ENCODE results near the gene NARS2. TPM values are rescaled to one million over a fixed set of nuclear protein-coding genes. Genes with fewer than 3 reads are reported as not detected.

Gene NARS2
- total and polyA plus RNA-seq, 2 donors (not counting 1 experiment from before 2014, with no cell fraction given): 13.2 to 15.7 TPM

DNA sequence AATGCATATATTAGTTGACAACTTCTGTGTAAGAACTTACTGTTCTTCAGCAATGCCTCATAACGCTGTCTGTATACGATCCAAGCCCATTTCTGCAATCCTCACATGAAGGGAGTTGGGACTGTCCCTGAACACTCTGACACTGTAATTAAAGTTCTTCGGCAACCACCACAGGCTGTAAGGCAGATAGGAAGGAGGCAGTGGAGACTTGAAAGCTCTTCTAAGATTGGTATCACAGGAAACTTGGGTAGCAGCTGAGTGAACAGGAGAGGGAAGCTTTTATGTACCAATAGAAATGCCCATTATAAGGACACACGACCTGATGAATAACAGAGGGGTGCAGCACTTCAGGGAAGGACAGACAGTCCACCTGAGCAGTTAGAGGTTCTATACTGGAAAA, 145.0 kb downstream of the NARS2 start:
- Histone ChIP-seq H3K4me1 (ENCODE audit: control insufficient read depth, extremely low read depth, insufficient read depth, low read length) (peaks cover 2% of the 10 kb centered on the region), H3K4me3 (replicated peaks in 1 of 4; ENCODE audit: control extremely low read depth in 1 of 4, insufficient read depth in 1 of 4, low read depth in 3 of 4, low read length in 4 of 4) (no peak overlapping the region), H4K20me1 (ENCODE audit: control insufficient read depth, extremely low read depth, insufficient read depth, low read length) (no peaks in the 10 kb centered on the region), H3K27ac (ENCODE audit: insufficient read depth, low read length) (no peak overlapping the region), H2AFZ (ENCODE audit: low read length) (no peak overlapping the region), H3K36me3 (ENCODE audit: control insufficient read depth, insufficient read depth, low read length) (no peaks in the 10 kb centered on the region), H3K79me2 (ENCODE audit: control insufficient read depth, insufficient read depth, low read length) (no peaks in the 10 kb centered on the region), H3K27me3 (ENCODE audit: control insufficient read depth, insufficient read depth, low read length) (no peaks in the 10 kb centered on the region), H3K9me3 (ENCODE audit: control insufficient read depth, insufficient read depth, low read depth, low read length) (no peaks in the 10 kb centered on the region), H3K9ac (ENCODE audit: insufficient read depth, low read length) (no peak overlapping the region), H3K4me2 (ENCODE audit: extremely low read depth, insufficient read depth, low read length) (no peak overlapping the region)
- no peak for DNase-seq (ENCODE audit: low read depth in 2 of 2)
- TF ChIP-seq EZH2 (IDR thresholded peaks at IDR 0.05; ENCODE audit: low read length, missing control alignments) (no peak), CTCF (conservative IDR thresholded peaks at IDR 0.05 in 1 of 2, IDR thresholded peaks at IDR 0.05 in 1 of 2; ENCODE audit: low read depth in 1 of 2, low read length in 2 of 2) (no peak)

DNA sequence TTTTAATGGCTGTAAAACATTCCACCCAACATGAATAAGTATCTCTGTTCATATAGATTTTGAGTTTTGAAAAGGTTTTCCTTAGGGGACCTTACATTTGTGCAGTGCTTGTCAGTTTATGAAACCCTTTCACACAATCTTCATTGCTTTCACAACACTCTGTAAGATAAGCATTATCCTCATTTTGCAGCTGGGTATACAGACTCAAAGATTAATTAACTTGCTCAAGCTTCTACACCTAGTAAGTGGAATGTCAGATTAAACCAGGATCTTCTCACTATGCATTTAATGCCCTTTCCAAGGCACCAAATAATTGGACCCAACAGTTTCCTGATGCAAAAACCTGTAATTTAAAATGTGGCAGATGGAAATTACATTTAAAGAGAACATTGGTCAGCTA, 145.5 kb downstream of the NARS2 start:
- DNase-seq (ENCODE audit: low read depth in 2 of 2): no peak
- H3K27ac ChIP-seq (ENCODE audit: insufficient read depth, low read length): no peak overlapping the region
- no peaks in the 10 kb centered on the region for H3K9me3 ChIP-seq (ENCODE audit: control insufficient read depth, insufficient read depth, low read depth, low read length)
- H3K4me3 ChIP-seq (replicated peaks in 1 of 4; ENCODE audit: control extremely low read depth in 1 of 4, insufficient read depth in 1 of 4, low read depth in 3 of 4, low read length in 4 of 4): no peak overlapping the region
- H3K27me3 ChIP-seq (ENCODE audit: control insufficient read depth, insufficient read depth, low read length): no peaks in the 10 kb centered on the region
- H3K9ac ChIP-seq (ENCODE audit: insufficient read depth, low read length): no peak overlapping the region
- no peaks in the 10 kb centered on the region for H4K20me1 ChIP-seq (ENCODE audit: control insufficient read depth, extremely low read depth, insufficient read depth, low read length)
- no peak overlapping the region for H3K4me2 ChIP-seq (ENCODE audit: extremely low read depth, insufficient read depth, low read length)
- H2AFZ ChIP-seq (ENCODE audit: low read length): no peak overlapping the region
- TF ChIP-seq EZH2 (IDR thresholded peaks at IDR 0.05; ENCODE audit: low read length, missing control alignments): no peak
- TF ChIP-seq CTCF (conservative IDR thresholded peaks at IDR 0.05 in 1 of 2, IDR thresholded peaks at IDR 0.05 in 1 of 2; ENCODE audit: low read depth in 1 of 2, low read length in 2 of 2): no peak
- H3K4me1 ChIP-seq (ENCODE audit: control insufficient read depth, extremely low read depth, insufficient read depth, low read length): peaks cover 2% of the 10 kb centered on the region
- H3K36me3 ChIP-seq (ENCODE audit: control insufficient read depth, insufficient read depth, low read length): no peaks in the 10 kb centered on the region
- no peaks in the 10 kb centered on the region for H3K79me2 ChIP-seq (ENCODE audit: control insufficient read depth, insufficient read depth, low read length)

DNA sequence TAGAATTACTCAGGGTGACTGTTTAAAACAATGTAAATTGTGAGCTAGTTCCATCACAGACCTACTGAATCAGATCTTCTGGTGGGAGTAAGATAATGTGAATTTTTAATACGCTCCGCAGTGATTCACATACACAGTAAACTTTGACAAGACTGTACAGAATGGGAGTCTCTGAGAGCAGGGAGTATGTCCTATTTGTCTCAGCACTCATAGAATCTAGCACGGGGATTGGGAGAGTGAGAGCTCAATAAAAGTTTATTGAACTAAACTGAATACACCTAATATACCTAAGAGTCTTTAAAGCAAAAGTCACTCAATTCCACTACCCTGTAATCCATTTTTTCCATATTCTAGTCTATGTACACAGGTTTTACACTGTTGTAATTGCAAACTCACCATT, 145.9 kb downstream of the NARS2 start:
- H3K27ac ChIP-seq (ENCODE audit: insufficient read depth, low read length): no peak overlapping the region
- H3K4me3 ChIP-seq (replicated peaks in 1 of 4; ENCODE audit: control extremely low read depth in 1 of 4, insufficient read depth in 1 of 4, low read depth in 3 of 4, low read length in 4 of 4): no peak overlapping the region
- no peak for DNase-seq (ENCODE audit: low read depth in 2 of 2)
- no peak overlapping the region for H3K9ac ChIP-seq (ENCODE audit: insufficient read depth, low read length)
- no peak for TF ChIP-seq EZH2 (IDR thresholded peaks at IDR 0.05; ENCODE audit: low read length, missing control alignments)
- no peak for TF ChIP-seq CTCF (conservative IDR thresholded peaks at IDR 0.05 in 1 of 2, IDR thresholded peaks at IDR 0.05 in 1 of 2; ENCODE audit: low read depth in 1 of 2, low read length in 2 of 2)
- H3K27me3 ChIP-seq (ENCODE audit: control insufficient read depth, insufficient read depth, low read length): no peaks in the 10 kb centered on the region
- no peaks in the 10 kb centered on the region for H3K79me2 ChIP-seq (ENCODE audit: control insufficient read depth, insufficient read depth, low read length)
- peaks cover 2% of the 10 kb centered on the region for H3K4me1 ChIP-seq (ENCODE audit: control insufficient read depth, extremely low read depth, insufficient read depth, low read length)
- no peak overlapping the region for H3K4me2 ChIP-seq (ENCODE audit: extremely low read depth, insufficient read depth, low read length)
- H3K36me3 ChIP-seq (ENCODE audit: control insufficient read depth, insufficient read depth, low read length): no peaks in the 10 kb centered on the region
- H2AFZ ChIP-seq (ENCODE audit: low read length): no peak overlapping the region
- H4K20me1 ChIP-seq (ENCODE audit: control insufficient read depth, extremely low read depth, insufficient read depth, low read length): no peaks in the 10 kb centered on the region
- no peaks in the 10 kb centered on the region for H3K9me3 ChIP-seq (ENCODE audit: control insufficient read depth, insufficient read depth, low read depth, low read length)

Measured in fibroblast of lung (primary cell).